Pulmonary artery endothelial cell (primary cell): ENCODE data around the gene PPOX. TPM values are rescaled to one million over a fixed set of nuclear protein-coding genes. Genes with fewer than 3 reads are reported as not detected.

Source experiments
- DNase-seq: peaks from one replicate; pipeline ENCODE4 v3.0.0-alpha.2; 2011; ENCODE audit warnings: low read depth, low spot score
- total RNA-seq: library from RNA; depleted of rRNA; stranded (reverse); fragments of >200 nt; gene quantifications from 2 replicates; pipeline ENCODE4 v1.2.3, GENCODE V29; 2014

The PPOX gene
- total RNA-seq, 1 donor from 2014 or later, result 19.1 TPM

DNA sequence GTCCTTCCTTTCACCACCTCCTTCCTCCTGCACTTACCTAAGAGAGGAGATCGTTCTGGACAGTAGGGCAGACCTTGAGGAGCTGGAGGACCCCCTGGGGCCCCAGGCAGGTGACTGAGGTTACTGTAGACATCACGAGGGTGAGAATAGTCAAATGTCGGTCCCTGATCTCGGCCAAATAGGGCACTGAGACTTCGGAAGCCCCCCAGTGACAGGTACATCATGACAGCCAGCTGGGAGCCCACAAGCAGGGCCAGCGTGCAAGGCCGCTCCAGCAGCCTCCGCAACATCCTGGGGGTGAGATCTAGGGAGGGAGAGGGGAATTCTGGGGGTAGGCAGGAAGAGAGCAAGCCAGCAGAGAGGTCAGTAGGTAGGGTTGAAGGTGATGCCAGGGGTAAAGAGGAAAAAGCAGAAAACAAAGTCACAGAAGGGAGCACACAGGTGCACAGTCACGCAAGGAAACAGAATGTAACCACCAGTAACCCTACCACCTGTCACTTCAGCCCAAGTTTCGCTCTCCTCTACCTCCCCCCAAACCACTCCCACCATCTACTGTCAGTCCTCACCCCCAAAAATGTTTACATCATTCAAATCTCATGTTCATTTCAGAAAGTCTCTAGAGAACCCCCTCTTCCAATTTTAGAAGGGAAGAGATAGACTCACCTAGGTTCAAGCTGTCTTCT is 9.7 kb downstream of the PPOX start:
- DNase-seq, result no peak

DNA sequence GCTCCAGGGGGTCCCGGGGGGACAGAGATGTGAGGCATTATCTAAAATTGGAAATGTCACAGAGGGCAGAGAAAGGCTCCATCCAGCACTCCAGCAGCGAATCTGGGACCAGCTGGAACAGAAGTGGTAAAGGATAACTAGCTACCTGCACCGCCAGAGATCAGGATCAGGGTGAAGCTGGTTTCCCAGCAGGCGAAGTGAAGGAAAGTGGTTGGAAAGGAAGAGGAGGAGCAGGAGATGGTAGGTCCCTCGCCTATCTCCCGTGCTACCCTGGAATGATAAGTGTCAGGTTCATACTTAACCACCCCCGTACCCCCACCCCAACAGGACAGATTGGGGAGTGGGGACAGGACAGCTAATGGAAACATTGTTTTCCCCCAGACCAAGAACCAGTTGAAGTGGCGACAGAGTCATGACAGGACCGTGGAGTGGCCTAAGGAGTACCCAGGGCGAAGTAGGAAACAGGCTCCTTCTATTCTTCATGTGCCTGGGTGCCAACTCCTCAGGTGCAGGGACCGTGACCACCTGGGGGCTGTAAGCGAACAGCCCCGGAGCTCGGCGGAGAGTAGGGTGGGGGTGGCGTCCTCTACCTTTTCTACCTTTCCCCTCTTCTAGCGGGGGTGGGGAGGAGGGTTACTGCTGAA is 10.4 kb downstream of the PPOX start:
- no peak for DNase-seq

DNA sequence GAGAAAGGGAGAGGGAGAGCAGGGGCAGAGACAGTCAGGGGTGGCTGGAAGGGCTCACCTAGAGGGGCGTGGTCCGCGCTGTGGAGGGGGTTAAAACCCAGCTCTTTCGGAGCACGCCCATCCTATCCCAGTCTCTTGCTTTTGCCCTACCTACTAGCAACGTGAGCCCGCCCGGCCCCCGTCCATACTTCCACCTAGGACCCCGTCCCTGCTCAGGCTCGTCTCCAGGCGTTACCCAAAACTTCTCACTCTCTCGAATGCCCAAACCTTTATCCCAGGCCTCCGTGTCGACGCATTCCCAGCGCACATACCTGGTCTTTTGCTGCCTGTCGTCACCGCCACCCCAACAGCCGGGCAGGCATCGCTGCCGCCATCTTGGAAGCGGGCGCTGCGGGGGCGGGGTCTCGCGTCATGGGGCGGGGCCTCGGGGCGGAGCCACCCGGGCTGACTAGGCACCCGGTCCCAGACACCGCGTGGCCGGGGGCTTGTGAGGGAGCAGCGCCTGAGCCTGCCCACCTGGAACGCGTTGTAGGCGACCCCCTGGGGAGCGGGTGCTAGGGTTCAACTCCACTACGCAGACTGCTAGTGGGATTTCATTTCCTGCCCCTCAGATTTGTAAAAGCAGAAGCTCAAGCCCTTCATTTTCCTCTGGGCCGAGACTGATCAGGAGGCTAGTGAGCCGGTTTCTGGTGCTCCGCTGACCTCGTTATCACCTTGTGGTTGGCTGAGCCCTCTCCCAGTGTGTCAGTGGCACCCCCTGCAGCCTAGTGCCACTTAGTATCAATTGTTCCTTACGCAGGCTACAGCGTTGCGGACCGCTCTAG is 11.1 kb downstream of the PPOX start, which contains the start of gene B4GALT3:
TSS of gene B4GALT3 (minus strand) at position 396 of the 824 bp plus-strand sequence. CDS start 1,447 bp downstream, outside the sequence.
- no peak for DNase-seq

DNA sequence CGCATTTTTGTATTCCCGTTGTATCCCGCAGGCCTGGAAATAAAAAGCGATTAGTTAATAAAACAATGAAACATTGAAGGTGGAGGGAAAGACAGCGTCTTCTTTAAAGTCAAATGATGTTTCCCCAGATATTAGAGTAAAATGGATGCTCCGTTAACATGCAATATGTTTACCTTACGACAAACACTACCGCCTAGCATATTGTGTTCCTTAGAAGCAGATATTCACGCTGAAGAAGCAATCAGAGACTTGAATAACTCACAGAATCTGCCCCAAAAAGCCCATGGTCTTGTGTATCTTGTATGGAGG is 11.7 kb downstream of the PPOX start:
- no peak for DNase-seq

DNA sequence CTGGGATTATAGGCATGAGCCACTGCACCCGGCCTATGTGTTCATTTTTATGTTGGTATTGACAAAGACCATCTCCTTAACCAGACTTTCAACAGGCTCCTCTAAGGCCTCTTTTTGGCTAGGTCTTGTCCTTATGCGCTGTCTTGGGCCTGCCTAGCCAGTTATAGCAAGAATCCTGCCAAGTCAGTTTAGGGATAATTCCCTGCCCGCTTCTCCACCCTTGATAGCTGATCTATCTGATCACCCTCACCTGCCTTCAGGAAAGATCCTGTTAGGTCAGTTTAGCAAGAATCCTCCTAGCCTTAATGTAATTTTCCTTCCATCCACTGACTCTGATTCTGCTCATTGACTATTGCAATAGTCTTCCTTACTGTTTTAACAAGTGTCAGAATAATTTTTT is 13.5 kb downstream of the PPOX start:
- DNase-seq, result no peak

DNA sequence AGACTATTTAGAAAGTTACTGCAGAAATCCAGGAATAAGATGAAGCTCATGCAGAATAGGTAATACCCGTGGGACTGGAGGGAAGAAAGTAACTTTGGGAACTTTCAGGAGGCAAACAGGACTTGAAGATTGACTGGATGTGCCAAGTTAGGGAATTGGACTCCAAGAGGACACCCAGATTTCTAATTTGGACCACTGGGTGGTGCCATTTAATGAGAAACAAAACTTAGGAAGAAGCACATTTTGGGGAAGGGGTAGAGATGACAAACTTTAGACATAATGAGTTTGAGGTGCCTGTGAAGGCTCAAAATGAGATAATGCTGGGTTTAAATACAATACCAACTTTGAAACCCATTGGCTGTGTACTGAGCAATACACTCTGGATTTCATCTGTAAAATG is 14.4 kb downstream of the PPOX start:
- no peak for DNase-seq

DNA sequence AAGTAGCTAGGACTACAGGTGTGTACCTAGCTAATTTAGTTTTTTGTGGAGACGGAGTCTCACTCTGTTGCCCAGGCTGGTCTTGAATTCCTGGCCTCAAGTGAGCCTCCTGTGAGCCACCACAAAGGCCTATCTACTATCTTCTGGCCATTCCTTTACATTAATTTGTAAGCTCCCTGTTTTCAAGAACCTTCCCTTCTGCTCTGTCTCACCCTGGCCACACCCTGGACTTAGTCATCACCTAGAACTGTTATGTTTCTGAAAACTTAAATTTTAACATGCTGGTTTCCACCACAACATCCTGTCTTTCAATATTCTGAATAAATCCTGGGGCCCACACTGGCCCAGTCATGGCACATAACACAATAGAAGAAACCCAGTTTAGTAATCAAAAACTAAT is 16.0 kb downstream of the PPOX start:
- no peak for DNase-seq

DNA sequence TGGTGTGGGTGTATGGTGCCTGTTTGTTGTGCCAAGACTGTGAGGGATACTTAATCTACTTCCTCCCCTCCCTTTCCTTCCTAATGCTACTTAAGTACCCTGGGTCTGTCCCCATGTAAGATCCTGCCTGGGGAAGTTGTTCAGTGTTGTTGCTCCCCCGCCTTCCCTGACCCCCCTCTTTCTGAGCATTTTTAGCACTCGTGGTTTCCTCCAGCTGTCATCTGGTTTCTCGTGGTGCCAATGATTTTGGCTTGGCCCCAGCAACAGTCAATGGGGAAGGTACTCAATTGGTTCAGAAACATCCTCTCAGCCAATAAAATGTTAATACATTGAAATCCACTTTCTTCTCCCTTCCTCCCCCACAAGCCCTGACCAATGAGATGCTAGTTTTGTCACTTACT is 19.1 kb downstream of the PPOX start:
- peak; percentile 90 for DNase-seq

DNA sequence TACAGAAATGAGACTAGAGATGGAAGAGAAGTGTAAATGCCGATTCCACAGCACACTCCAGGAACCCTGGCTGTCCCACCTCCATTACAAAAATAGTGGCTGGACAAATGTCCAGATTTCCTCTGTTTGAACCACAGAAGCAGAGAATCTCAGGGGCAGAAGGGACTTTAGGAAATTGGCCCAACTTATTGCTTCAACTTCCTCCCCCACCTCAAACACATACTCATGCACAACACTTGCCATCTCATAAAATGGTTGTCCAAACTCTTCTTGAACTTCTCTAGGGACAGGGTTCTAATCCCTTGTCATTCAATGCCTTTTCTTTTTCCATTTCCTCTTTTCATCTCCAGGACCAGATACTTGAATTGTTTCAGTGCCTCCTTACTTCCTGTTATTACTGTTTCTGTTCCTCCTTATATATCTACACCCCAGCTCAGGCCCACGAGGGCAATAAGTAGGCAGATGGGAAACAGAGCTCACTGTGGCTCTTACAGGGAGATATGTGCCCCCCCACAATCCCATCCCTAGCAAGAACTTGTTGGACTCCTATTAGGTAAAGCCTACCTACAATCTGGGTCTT is 19.6 kb downstream of the PPOX start:
- no peak for DNase-seq

DNA sequence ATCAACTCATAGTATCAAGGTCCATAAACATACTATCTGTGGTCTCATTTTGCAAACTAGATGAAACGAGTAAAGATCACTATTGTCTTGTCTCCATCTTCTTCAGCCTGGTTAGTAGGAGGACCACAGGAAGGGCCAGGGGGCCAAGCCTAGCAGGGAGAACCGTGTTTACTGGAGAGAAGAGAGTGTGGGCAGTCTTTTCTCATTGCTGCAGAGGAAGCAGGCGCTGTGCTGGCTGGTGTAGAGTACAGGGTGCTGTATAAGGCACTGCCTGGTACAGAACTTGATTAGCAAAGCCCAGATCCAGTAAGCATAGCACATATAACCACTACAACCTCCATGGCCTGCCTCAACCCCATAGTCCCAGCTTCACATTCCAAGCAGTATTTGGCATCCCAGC is 21.1 kb downstream of the PPOX start:
- DNase-seq, result no peak

DNA sequence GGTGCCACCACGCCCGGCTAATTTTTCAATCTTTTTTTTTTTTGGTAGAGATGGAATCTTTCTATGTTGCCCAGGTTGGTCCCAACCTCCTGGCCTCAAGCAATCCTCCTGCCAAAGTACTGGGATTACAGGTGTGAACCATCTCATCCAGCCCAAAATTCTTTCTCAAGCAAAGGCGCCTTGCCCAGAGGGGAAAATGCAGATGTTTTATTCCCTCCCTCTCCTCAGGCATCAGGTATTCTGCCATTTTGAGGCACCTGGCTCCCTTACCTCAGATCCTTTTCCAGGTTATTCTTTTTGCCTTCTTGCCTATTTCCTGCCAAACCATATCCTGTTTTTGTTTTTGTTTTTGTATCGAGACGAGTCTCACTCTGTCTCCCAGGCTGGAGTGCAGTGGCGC is 22.2 kb downstream of the PPOX start:
- no peak for DNase-seq

DNA sequence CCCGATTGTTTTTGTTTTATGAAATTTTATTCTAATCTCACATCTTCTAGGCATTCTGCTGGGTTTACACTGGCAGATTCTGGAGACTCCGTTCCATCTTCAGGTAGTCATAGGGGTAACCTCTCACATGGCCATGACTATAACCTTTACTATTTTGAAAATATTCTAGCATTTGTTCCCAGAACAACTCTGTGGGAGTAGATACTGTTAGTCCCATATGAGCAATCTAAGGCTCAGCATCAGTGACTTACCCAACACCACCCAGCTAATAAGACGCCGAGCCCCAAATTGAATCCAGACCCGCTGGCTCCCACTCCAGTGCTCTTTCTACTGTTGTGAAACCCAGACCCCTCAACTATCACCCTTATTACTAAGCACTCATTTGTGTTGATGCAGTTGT is 22.8 kb downstream of the PPOX start:
- no peak for DNase-seq

DNA sequence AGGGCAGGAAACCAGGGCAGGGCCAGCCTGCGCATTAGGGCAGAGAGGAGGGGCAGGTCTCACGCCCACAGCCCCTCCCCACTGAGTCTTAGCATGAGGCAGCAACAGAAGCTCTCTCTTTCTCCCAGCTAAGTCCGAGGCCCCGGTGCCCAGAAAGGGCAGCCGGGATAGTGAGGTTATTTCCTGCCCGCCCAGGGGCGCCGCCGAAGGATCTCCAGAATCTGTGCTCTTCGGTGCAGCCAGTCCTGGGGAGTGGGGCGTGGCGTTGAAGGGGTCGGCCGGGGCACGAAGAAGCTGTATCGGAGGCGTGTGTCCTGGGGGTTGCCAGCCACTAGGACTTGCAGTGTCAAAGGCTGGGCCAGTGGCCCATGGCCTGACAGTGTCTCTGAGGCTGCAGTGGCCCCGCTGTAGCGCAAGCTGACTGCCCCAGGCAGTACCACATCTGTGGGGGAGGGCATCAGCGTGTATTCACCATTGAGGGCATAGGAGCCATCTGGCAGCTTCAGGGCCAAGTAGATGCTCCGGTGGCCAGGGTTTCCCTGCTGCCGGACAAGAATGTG is 24.8 kb downstream of the PPOX start:
- no peak for DNase-seq

DNA sequence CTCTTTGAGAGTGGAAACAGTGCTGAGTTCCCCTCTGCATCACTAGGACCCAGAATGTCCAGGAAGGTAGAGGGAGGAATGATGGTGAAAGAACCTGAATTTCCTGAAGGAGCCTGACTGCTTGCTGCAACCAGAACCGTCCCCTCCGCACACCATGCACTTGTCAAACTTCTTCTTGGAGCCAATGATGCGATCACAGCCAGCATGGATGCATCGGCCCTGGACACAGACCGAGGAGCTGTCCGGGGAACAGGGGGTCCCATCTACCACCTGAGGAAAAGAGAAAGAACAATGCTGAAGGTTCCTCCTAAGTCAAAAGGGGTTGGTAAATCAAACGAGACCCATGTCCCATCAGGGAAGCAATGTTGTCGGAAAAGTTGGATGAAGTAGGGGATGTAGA is 25.7 kb downstream of the PPOX start:
- DNase-seq, result no peak

DNA sequence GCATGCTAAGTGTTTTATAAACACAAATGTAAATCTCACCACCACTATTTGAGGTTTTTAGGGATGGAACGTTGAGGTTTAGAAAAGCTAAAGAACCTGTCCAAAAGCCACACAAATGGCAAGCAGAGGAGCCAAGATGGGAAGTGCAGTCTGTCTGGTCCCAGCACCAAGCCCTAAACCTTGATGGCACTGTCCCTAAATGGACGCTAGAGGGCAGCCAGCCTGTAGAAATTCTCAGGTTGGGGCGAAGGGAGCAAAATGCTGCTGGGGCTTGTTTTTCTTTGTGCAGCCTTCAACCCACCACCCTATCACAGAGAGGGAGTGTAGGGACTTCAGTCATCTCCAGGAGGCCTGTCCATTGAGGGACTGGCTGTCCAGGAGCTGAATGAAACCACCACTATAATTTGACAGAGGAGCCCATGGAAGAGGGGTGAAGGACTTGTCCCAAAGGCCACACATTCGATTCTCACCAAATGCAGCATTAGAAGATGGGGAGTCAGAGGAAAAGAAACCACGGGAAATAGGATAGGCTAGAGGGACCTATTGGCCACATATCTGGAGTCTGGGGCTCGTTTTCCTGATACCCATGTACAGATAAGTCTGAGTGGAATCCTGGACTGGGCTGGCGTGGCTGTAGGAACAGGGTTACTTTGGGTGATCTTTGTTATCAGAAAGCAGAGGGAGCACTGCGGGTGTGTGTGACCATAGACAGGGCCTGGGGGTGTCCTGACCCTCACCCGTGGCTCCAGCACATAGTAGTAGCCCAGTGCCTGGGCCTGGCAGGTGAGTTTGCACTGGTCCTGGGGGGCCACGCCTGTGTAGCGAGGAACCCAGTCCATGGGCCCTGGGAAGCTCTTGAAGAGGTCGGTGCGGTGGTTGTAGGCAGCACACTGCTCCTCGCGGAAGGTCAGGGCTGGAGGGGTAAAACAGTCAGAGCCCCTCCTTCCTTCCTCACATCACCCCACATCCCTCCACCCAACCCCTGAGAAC is 26.5 kb downstream of the PPOX start:
- DNase-seq, result no peak

DNA sequence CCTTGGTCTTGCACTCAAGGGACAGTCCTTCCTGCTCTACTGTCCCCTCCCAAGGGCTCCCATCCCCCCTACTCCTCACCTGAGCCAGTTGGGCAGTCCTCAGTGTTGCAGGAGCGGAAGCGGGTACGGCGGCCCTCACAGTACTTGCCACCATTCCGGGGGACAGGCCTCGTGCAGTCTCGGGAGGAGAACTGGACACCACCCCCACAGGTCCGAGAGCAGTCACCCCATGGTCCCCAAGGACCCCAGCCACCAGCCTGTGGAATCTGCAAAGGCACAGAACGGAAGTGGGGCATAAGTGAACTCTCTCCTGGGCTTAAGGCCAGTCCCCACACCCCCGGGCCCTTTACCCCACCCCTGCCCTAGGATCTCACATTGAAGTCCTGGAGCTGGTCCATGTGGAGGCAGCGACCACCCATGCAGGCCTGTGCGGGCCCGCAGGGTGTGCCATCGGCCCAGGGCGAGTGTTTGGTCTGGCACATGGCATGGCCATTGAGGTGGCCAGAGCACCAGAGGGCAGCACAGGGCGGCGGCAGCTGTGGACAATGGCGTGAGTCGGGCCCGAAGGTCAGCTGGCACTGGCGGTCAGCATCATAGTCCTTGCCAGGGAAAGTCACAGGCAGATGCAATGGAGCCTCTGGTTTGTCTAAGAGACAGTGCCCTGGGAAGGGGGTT is 27.5 kb downstream of the PPOX start:
- DNase-seq, result no peak

DNA sequence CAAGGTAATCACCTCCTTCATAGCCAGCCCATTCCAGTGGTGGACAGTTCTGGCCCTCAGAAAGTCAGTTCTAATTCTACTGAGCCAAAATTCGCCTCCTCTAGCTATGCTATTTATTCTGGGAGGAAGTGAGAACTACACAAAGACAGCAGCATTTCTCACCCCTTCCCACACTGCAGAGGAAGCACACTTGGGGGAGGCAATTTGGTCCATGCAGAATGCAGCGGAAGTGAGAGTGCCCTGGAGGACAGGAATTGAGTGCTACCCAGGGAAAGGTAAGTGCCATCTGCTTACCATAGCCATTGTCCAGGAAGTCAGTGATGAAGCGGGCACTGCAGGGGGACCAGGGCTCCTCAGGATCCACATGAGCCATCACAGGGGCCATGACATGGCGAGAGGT is 28.9 kb downstream of the PPOX start:
- DNase-seq, result no peak

DNA sequence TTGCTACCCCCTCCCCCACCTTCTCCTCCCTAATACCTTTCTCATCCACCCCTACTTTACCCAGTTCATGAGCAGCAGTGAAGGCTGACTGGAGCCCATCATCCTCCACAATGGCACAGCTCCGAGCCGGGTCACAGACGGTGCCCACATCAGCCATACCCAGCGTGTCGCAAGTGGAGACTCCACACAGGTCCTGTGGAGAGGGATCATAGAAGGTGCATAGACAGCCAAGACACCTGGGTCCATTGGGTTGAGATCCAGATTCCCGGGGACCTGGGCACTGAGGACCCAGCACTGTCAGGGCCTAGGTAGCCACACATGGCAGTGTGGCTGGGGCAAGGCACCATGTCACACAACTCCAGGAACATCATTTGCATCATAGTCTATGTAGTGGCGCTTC is 29.9 kb downstream of the PPOX start:
- DNase-seq, result no peak

DNA sequence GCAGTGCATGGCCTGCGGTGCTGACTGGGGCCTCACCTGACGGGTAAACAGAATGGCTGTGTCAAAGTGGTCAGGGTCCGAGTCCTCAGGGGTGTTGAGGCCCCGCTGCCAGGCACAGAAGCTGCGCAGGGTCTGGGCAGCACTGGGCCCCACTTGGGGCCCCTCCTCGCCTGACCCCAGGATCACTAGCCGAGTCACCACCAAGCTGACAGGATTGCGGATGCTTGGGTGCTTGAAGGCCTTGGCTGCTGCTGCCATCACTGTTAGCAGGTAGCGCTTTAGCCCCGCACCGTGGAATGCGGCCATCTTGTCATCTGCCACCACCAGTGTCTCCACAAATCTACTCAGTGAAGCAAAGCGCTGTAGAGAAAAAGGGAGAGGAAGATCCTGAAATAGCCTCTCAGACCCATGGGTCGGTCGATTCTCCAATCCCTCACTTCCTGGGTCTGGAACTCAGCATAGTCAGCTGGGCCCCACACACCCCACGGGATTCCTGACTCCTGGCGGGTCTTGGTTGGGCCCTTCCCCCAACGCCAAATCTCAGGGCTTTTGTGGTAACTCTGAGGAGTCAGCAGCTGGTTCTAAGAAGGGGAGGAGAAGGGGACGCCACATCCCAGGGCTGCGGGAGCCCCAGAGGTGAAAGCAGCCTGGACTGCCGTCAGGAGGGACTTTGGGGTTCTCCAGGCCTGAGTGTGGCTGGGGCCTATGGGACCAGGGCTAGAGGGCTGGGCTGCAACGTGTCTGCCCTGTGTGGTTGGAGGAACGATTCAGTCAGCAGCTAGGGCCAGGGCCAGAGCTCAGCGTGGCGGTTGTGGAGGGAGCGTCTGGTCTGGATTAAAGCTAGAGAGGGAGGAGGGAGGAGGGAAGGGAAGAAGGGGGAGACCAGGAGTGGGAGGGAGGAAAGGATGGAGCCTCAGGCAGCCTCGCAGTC is 30.6 kb downstream of the PPOX start:
- DNase-seq, result no peak
